GM18511 (cell line): ENCODE measurements around the gene OGFOD2.

ENCODE experiments used
- ATAC-seq: cut with Tn5 transposase; IDR thresholded peaks from one replicate; pipeline ENCODE4 v1.9.1; 2021; ENCODE audit warnings: mild to moderate bottlenecking, moderate library complexity; ENCODE audit not compliant: unreplicated experiment

The OGFOD2 gene

GRCh38 chr12:123029550-123029949 lies 54.5 kb downstream of the OGFOD2 start:
- no peak for ATAC-seq
